ENCODE results near the gene ANKRD6.

DNA sequence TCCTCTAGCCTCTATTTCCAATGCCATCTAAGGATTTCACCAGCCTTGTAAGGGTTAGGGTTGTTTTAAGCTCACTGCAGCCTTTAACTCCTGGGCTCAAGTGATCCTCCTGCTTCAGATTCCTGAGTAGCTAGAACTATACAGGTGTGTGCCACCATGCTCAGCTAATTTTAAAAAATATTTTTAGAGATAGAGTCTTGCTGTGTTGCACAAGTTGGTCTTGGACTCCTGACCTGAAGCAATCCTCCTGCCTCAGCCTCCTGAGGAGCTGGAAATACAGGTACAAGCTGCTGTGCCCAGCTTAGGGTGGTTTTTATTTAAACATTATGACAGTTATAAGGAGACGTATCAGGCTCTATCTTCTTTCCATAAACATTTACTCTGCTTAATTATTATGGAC is 26.5 kb downstream of the ANKRD6 start:
- TF ChIP-seq EP300 (IDR thresholded peaks at IDR 0.05; ENCODE audit: low read depth) (no peak), POLR2A (IDR thresholded peaks at IDR 0.05) (no peak)
